GM21576 (cell line): Measurements from ENCODE around the gene MAT2A.

Source experiments
- ATAC-seq: cut with Tn5 transposase; IDR thresholded peaks from one replicate; pipeline ENCODE4 v1.9.1; 2021; ENCODE audit warnings: mild to moderate bottlenecking, moderate library complexity; ENCODE audit not compliant: unreplicated experiment

The MAT2A gene

DNA sequence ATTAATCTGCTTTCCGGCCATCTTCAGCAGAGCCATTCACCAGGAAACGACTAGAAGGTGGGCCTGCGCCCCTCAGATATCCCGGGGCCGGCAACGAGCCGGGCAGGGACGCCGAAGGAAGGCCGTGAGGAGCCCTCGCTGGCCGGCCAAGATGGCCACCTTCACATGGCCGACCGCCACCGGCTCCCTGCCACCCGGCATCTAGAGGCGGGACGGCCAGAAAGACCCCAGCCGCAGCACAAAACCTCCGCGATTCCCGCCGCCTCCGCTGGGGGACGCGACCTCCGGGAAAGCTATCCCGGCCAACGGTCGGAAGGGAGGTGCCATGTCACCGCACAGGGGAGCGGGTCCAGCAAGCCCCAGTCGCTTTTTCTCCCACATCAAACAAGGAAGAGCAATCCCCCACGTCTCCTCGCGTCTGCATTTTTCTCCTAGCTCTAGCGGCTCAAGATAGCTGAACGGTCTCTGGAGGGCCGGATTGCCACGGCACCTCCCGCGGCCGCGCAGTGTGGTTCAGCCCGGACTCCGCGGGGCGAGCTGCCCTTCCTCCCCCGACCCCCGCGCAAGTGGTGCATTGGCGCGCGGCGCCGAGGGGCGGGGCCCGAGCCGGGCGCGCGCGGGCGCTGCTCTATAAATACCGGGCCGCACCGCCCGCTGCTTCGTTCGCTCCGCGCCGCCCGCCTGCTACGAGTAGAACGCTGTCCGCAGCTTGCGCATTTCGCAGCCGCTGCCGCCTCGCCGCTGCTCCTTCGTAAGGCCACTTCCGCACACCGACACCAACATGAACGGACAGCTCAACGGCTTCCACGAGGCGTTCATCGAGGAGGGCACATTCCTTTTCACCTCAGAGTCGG lies at the start of gene MAT2A:
Gene MAT2A (plus strand): TSS at position 662 of the 854 bp plus-strand sequence. CDS start 120 bp downstream, at position 782.
- peak; percentile 67 for ATAC-seq

GRCh38 chr2:85490861-85491755 lies 47.9 kb upstream of the MAT2A start:
- no peak for ATAC-seq

- ATAC-seq: no peak
Measured at GRCh38 chr2:85496436-85496835, 42.5 kb upstream of the MAT2A start.

DNA sequence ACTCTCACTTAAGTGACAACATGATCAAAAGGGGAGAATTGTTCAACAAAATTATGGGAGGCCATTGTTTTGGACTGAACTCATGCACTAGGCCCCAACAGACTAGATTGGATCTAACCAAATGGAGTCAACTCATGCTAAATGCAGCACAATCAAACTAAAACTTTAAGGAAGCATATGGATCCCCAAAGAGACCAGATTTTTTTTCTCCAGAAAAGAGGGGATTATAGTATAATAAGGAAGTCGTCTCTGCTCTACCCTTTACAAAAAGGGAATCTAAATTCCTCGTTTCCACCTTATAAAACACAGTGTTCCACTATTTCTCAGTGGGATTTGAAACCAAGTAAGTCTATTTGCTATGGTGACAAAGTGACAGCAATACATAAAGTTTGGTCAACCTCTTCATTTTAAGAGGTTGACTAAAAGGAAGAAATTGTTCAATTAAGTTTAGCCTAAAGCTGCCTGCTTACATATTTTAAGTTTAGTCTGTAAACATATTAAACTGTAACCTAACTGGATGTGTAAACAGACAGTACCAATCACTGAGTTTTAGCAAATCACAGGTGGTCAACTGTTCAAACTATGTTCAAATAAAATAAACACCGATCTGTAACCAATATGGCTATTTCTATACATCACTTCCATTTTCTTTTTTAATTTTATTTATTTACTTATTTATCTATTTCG lies 40.9 kb upstream of the MAT2A start:
- ATAC-seq: no peak

GRCh38 chr2:85501248-85501647 lies 37.7 kb upstream of the MAT2A start:
- no peak for ATAC-seq

DNA sequence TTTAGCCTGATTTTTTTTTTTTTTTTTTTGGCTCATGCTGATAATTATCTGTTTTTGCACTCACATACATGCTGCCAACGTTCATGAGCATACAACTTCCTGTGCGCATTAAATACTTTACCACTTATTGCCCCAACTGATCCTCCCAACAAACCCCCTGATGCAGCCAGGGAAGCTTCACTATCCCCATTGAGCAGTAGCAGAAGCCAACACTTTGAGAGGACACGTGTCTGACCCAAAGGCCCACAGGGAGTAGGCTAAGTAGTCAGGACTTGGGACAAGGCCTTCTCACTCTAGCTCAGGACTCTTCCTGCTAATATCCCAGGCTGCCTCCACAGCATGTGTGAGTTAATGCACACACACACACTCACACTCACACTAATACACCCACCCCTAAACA lies 36.2 kb upstream of the MAT2A start:
- no peak for ATAC-seq

- no peak for ATAC-seq
Measured at GRCh38 chr2:85503168-85503850, 35.7 kb upstream of the MAT2A start.

DNA sequence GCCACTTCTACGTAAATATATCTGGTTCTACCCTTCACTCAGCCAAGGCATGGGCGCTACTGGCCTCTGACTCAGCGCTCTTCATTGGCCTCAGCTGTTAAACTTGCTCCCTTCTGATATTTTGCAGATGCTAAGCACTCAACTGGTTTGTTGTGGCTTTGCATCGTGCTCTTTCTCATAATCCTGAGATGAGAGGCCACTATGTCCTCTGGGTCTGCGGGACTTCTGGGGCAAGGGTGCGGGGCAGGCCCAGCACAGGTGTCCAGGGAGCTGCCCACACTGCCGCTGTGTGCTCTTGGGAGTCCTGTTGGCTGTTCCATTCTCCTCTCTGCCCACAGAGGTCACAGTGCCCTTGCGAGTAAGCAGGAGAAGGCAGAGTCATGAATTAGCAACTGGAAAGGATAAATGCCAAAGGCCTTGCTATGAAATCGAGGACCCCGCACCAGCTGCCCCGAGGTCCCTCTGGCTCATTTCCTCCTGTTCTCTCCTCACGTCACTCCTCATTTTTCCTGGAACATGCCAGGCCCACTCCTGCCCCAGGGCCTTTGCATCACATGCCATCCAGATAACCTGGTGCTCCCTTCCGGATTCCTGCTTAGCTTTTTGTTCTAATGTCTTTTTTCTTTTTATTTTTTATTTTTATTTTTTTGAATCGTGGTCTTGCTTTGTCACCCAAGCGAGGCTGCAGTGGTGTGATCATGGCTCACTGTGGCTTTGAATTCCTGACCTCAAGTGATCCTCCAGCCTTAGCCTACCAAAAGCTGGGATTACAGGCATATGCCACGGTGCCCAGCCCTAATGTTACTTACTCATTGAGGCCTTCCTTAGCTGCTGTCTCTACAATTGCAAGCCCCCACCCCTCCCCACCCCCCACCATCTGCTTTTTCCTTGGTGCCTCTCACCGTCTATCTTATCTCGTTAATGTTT lies 34.9 kb upstream of the MAT2A start:
- ATAC-seq: no peak

GRCh38 chr2:85504778-85505261 lies 34.1 kb upstream of the MAT2A start:
- ATAC-seq: no peak

DNA sequence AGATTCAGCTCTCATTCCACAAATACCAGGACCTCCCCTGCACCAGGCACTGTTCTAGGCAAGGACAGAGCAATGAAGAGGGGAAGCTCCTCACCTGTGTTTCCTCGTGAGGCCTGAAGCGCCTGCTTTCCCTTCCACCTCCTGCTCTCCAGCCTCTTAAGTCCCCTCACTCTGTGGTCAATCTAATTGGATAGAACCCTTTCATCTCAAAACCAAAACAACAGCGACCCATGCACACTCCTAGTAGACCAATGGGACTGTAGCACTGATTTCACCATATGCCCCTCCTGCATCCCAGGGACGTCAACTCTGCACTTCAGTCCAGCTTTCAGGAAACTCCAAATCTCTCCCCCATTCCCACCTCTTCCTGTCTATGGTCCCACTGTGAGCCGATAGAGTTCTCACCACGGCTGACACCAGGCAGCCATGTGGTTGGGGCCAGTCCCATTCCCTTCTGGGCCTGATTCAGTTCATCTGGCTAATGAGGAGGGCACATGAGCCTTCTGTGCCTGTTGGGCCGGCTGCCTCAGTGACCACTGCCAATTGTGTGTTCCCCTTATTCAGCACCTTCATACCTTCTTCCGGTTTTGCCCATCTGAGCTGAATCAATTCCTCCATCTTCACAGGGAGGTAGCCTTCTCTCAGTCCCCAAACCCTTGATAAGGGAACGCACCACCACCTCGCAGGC lies 33.3 kb upstream of the MAT2A start:
- ATAC-seq: no peak

- no peak for ATAC-seq
Measured at GRCh38 chr2:85506768-85507181, 32.2 kb upstream of the MAT2A start.

GRCh38 chr2:85511008-85511811 lies 27.8 kb upstream of the MAT2A start:
- no peak for ATAC-seq

DNA sequence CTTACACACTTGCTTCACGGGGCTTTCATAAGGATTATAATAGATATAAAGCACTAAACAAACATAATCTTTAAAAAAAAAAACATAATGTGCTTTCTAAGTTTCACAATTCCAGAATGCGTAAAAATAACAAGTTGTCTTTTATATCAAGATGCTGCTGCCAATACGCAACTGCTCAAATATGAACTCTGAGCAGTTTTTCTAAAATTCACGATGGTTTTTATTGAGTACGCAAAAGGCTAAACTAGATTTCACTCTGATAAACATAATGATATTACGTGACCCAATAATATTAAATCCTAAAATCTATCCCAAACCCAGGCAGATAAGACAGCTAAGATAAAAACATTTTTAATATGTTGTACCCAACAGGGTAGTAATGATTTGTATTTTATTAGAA lies 24.6 kb upstream of the MAT2A start:
- no peak for ATAC-seq

DNA sequence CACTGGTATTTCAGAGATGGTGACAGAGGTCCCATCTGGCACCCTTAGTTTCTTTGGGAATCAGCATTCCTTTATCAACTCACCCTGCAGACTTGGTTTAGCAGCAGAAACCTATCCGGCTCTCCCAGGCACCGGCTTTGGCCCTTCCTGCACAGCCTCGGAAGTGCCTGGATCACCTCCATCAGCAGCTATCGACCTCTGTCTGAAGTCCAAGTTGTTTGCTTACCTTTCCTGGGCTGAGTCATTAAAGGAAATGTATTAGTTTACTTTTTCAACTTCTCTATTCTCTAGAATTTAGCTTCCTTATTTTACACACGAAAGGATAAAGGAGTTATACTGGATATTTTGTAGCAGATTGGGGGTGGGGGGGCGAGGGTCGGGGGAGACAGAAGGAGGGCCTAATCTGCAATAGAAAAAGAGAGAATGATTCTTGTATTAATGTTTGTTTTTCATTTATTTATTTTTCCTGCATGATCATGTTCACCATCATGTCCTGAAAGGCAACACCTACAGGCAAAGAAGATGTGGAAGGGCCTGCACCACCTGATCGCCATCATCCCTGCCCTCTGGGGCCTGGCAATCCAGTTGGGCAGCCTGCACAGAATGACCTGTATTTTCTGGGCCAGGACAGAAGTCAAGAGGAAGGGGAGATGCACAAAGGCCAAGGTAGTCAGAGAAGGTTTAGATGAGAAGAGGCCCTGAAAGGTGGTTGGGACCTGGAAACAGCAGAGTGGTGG lies 22.1 kb upstream of the MAT2A start:
- no peak for ATAC-seq

GRCh38 chr2:85522090-85522647 lies 16.8 kb upstream of the MAT2A start:
- no peak for ATAC-seq

- ATAC-seq: no peak
Measured at GRCh38 chr2:85523062-85523902, 15.7 kb upstream of the MAT2A start.
